ENCODE results near the gene SYCP2.

DNA sequence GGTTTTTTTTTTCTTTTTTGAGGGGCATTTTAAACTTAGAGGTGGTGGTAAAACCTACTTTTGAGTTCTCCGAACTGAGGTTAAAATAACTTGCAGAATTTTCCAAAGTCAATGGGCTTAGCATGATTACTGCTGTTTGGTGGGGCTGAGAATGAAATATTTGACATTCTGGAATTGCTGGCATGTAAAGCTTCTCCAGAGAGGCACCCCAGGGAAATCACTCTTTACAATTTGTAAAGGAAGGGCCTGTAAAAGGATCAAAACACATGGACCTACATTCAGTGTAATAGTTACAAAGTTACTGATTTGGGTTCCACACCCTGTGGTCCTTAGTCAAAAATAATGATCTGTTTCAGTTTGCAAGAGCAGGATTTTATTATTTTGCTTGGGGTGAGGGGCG, 12.3 kb upstream of the SYCP2 start:
- TF ChIP-seq, protein P1, sequence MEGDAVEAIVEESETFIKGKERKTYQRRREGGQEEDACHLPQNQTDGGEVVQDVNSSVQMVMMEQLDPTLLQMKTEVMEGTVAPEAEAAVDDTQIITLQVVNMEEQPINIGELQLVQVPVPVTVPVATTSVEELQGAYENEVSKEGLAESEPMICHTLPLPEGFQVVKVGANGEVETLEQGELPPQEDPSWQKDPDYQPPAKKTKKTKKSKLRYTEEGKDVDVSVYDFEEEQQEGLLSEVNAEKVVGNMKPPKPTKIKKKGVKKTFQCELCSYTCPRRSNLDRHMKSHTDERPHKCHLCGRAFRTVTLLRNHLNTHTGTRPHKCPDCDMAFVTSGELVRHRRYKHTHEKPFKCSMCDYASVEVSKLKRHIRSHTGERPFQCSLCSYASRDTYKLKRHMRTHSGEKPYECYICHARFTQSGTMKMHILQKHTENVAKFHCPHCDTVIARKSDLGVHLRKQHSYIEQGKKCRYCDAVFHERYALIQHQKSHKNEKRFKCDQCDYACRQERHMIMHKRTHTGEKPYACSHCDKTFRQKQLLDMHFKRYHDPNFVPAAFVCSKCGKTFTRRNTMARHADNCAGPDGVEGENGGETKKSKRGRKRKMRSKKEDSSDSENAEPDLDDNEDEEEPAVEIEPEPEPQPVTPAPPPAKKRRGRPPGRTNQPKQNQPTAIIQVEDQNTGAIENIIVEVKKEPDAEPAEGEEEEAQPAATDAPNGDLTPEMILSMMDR (IDR thresholded peaks at IDR 0.05): no peak
- TF ChIP-seq POLR2A (IDR thresholded peaks at IDR 0.05) (no peak), POLR2AphosphoS5 (IDR thresholded peaks at IDR 0.05) (no peak)
